OCI-LY3 (cell line): ENCODE measurements around the gene NRXN3.

Experiments used
- EZH2phosphoT487 ChIP-seq: fragments of 200-600 bp; shearing (Covaris generic); IDR thresholded peaks from 2 replicates; pipeline ENCODE4 v1.6.1; 2018; ENCODE audit warnings: antibody characterized with exemption, mixed run types, low read depth
- TF ChIP-seq, protein P1 (sequence below): fragments of 200-600, 300-600 bp; sonication (generic); IDR thresholded peaks from 2 replicates; pipeline ENCODE4 v1.5.1; 2014; ENCODE audit warnings: antibody characterized with exemption, low read length, low read depth

DNA sequence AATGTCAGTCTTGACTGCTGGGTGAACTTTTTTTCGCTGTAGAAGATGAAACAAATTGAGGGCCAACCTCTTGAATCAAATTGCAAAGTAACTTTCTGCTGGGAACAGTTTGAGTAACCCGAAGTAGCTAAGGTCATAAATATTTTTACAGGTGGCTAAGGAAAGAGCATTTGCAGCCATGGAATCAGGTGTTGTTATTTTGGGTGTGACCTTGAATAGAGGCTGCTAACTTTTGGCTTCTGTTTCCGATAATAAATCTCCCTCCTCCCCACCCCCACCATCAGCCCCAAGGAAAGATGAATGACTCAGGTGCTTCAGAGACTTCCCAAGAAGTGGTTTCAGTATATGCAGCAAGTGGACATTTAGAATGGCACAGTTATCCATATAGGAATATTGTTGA is 1469.4 kb downstream of the NRXN3 start:
- TF ChIP-seq, protein P1, sequence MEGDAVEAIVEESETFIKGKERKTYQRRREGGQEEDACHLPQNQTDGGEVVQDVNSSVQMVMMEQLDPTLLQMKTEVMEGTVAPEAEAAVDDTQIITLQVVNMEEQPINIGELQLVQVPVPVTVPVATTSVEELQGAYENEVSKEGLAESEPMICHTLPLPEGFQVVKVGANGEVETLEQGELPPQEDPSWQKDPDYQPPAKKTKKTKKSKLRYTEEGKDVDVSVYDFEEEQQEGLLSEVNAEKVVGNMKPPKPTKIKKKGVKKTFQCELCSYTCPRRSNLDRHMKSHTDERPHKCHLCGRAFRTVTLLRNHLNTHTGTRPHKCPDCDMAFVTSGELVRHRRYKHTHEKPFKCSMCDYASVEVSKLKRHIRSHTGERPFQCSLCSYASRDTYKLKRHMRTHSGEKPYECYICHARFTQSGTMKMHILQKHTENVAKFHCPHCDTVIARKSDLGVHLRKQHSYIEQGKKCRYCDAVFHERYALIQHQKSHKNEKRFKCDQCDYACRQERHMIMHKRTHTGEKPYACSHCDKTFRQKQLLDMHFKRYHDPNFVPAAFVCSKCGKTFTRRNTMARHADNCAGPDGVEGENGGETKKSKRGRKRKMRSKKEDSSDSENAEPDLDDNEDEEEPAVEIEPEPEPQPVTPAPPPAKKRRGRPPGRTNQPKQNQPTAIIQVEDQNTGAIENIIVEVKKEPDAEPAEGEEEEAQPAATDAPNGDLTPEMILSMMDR = no peak
- TF ChIP-seq EZH2phosphoT487 = no peak
